Measurements from ENCODE around the gene LARGE1. TPM values are rescaled to one million over a fixed set of nuclear protein-coding genes. Genes with fewer than 3 reads are reported as not detected.

The LARGE1 gene
- total and polyA plus RNA-seq, 2 of the 13 experiments (the other 11 are each of a cell fraction or from before 2014, with no cell fraction given): 8.4 to 11.0 TPM

GRCh38 chr22:33895444-33895843 is 24.8 kb downstream of the LARGE1 start:
- Histone ChIP-seq H3K36me3 (replicated peaks in 1 of 2; ENCODE audit: control insufficient read depth in 1 of 2, insufficient read depth in 2 of 2, low read length in 2 of 2) (no peaks in the 10 kb centered on the region), H2AFZ (ENCODE audit: low read length) (no peak overlapping the region), H3K9me3 (ENCODE audit: low read length) (no peaks in the 10 kb centered on the region), H3K27ac (ENCODE audit: extremely low read length, insufficient read depth, low read length) (no peak overlapping the region), H3K4me2 (ENCODE audit: low read depth, low read length) (no peak overlapping the region), H4K20me1 (ENCODE audit: insufficient read depth, low read length) (no peaks in the 10 kb centered on the region; the same call in 1 of the 2 replicates), H3K27me3 (ENCODE audit: control insufficient read depth in 1 of 2, insufficient read depth in 2 of 2, low read length in 2 of 2) (no peaks in the 10 kb centered on the region), H3K4me1 (ENCODE audit: insufficient read depth, low read length) (peaks cover 26% of the 10 kb centered on the region), H3K4me3 (replicated peaks in 1 of 3; ENCODE audit: insufficient read depth in 1 of 3, low read depth in 2 of 3, low read length in 3 of 3) (no peak overlapping the region), H3K79me2 (ENCODE audit: insufficient read depth, low read length) (peaks cover 14% of the 10 kb centered on the region), H3K9ac (ENCODE audit: insufficient read depth, low read depth, low read length) (no peak overlapping the region)
- no peak for FAIRE-seq
- no peak for ATAC-seq
- CTCF ChIA-PET (ENCODE audit: low intra/inter-chr PET ratio, low total read pairs): no interaction called here
- in situ Hi-C loops (cut with HindIII; ENCODE audit: extremely low pct_ligation_motif_present, low pct_unique_long_range_greater_than_20kb): no loop called here
- no TSS peak for BruUV-seq (replicated peaks)
- DNase-seq (ENCODE audit: low spot score): no peak
- no peak for TF ChIP-seq THRA (CRISPR knock-in tag; IDR thresholded peaks at IDR 0.05; ENCODE audit: borderline replicate concordance)
- TF ChIP-seq HNRNPL (IDR thresholded peaks at IDR 0.05; ENCODE audit: low read depth, low read length): no peak
- no peak for TF ChIP-seq FOSL1 (CRISPR knock-in tag; IDR thresholded peaks at IDR 0.05; ENCODE audit: borderline replicate concordance)
- TF ChIP-seq ZNF543 (CRISPR knock-in tag; IDR thresholded peaks at IDR 0.05): peak; percentile 100
- TF ChIP-seq ZNF567 (CRISPR knock-in tag; IDR thresholded peaks at IDR 0.05; ENCODE audit: borderline replicate concordance): no peak
- no peak for TF ChIP-seq IRF1 (CRISPR knock-in tag; IDR thresholded peaks at IDR 0.05; ENCODE audit: low read depth)
- WGBS (ENCODE audit: low lambda C conversion rate): 100% methylated on average over 1 of the region's 2 CpGs
- POLR2A ChIA-PET: no interaction called here
- intact Hi-C loops (cut with micrococcal nuclease; ENCODE audit: unreplicated experiment): no loop called here

GRCh38 chr22:33894515-33894914 is 25.8 kb downstream of the LARGE1 start:
- 89% methylated on average over 2 of the region's 2 CpGs for WGBS (ENCODE audit: low lambda C conversion rate)
- peaks cover 26% of the 10 kb centered on the region for H3K4me1 ChIP-seq (ENCODE audit: insufficient read depth, low read length)
- H3K36me3 ChIP-seq (replicated peaks in 1 of 2; ENCODE audit: control insufficient read depth in 1 of 2, insufficient read depth in 2 of 2, low read length in 2 of 2): no peaks in the 10 kb centered on the region
- no peak overlapping the region for H2AFZ ChIP-seq (ENCODE audit: low read length)
- peak; percentile 34 for DNase-seq (ENCODE audit: low spot score)
- intact Hi-C loops (cut with micrococcal nuclease; ENCODE audit: unreplicated experiment) (no loop called here), in situ Hi-C loops (cut with HindIII; ENCODE audit: extremely low pct_ligation_motif_present, low pct_unique_long_range_greater_than_20kb) (no loop called here)
- H3K27me3 ChIP-seq (ENCODE audit: control insufficient read depth in 1 of 2, insufficient read depth in 2 of 2, low read length in 2 of 2): no peaks in the 10 kb centered on the region
- H3K79me2 ChIP-seq (ENCODE audit: insufficient read depth, low read length): peaks cover 14% of the 10 kb centered on the region
- ChIA-PET POLR2A (no interaction called here), CTCF (ENCODE audit: low intra/inter-chr PET ratio, low total read pairs) (no interaction called here)
- TF ChIP-seq ZNF335 (CRISPR knock-in tag; IDR thresholded peaks at IDR 0.05) (peak; percentile 64; the same call in 1 of the 2 replicates), CREB3 (CRISPR knock-in tag; IDR thresholded peaks at IDR 0.05) (no peak)
- no peaks in the 10 kb centered on the region; the same call in 1 of the 2 replicates for H4K20me1 ChIP-seq (ENCODE audit: insufficient read depth, low read length)
- ATAC-seq: peak; percentile 35; the same call in 2 of the 3 replicates
- H3K4me3 ChIP-seq (replicated peaks in 1 of 3; ENCODE audit: insufficient read depth in 1 of 3, low read depth in 2 of 3, low read length in 3 of 3): no peak overlapping the region
- H3K9me3 ChIP-seq (ENCODE audit: low read length): no peaks in the 10 kb centered on the region
- BruUV-seq (replicated peaks): no TSS peak
- H3K9ac ChIP-seq (ENCODE audit: insufficient read depth, low read depth, low read length): no peak overlapping the region
- no peak for FAIRE-seq
- no peak overlapping the region for H3K4me2 ChIP-seq (ENCODE audit: low read depth, low read length)
- no peak overlapping the region for H3K27ac ChIP-seq (ENCODE audit: extremely low read length, insufficient read depth, low read length)
